ENCODE measurements around the gene ARGLU1.
A peak's percentile ranks its signal among the peaks of the same experiment; 100 is the strongest.

ARGLU1 gene, protein sequence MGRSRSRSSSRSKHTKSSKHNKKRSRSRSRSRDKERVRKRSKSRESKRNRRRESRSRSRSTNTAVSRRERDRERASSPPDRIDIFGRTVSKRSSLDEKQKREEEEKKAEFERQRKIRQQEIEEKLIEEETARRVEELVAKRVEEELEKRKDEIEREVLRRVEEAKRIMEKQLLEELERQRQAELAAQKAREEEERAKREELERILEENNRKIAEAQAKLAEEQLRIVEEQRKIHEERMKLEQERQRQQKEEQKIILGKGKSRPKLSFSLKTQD

DNA sequence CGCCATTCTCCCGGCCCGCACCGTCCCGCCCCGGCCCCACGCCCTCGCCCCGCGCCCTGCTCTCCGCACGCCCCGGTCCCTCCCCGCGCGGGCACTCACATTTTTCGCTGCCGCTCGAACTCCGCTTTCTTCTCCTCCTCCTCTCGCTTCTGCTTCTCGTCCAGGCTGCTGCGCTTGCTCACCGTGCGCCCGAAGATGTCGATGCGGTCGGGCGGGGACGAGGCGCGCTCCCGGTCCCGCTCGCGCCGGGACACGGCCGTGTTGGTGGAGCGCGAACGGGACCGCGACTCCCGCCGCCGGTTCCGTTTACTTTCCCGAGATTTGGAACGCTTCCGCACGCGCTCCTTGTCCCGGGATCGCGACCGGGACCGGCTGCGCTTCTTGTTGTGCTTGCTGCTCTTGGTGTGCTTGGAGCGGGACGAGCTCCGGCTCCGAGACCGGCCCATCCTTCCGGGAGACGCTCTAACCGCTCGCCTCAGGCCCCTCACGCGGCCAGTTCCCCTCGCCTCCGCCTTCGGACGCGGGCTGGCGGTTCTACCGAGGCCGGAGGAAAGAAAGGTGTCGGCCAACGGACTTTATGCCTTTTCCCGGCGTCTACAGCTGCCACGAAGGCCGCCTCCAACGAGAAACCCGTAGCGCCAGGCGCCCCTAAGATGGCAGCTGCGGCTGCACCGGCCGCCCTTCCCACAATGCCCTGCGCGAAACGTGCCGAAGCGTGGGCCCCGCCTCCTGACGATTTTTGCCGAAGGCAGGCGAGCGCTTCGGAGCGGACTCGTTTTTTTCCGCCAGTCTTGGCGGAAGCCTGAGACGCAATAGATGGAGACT lies at the start of gene ARGLU1:
TSS of gene ARGLU1 (minus strand) at position 664 of the 825 bp plus-strand sequence. CDS start at position 446, 218 bp downstream.
- peak within 1 kb of the TSS; percentile 84 for H3K4me3 ChIP-seq (replicated peaks; ENCODE audit: low read depth, low read length)
- peak; percentile 93 for DNase-seq (ENCODE audit: low read depth)
- TF ChIP-seq, protein P1, sequence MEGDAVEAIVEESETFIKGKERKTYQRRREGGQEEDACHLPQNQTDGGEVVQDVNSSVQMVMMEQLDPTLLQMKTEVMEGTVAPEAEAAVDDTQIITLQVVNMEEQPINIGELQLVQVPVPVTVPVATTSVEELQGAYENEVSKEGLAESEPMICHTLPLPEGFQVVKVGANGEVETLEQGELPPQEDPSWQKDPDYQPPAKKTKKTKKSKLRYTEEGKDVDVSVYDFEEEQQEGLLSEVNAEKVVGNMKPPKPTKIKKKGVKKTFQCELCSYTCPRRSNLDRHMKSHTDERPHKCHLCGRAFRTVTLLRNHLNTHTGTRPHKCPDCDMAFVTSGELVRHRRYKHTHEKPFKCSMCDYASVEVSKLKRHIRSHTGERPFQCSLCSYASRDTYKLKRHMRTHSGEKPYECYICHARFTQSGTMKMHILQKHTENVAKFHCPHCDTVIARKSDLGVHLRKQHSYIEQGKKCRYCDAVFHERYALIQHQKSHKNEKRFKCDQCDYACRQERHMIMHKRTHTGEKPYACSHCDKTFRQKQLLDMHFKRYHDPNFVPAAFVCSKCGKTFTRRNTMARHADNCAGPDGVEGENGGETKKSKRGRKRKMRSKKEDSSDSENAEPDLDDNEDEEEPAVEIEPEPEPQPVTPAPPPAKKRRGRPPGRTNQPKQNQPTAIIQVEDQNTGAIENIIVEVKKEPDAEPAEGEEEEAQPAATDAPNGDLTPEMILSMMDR (IDR thresholded peaks at IDR 0.05; ENCODE audit: low read length, missing control alignments): no peak

GRCh38 chr13:106617561-106617960 lies 49.6 kb upstream of the ARGLU1 start:
- no peak overlapping the region for H3K4me3 ChIP-seq (replicated peaks; ENCODE audit: low read depth, low read length)
- TF ChIP-seq, protein P1 (IDR thresholded peaks at IDR 0.05; ENCODE audit: low read length, missing control alignments): no peak
- DNase-seq (ENCODE audit: low read depth): peak; percentile 74

DNA sequence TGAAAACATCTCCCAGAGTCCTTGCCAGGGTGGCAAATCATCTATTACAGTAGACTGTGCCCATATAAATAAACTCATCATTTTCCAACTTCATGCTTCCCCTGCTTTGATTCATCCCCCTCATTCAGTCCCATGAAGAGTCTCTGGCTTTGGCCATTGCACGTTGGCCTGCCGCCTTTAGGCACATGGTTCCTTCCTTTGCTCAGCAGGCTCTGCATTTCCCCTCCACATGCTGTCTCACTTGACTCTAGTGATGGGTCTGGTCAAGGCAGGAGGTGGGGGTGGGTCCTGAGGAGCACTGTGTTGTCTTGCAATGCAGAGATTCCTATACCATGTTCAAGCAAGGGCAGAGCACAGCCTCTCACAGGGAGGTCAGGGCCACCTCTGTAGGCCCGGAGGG lies 48.8 kb upstream of the ARGLU1 start:
- H3K4me3 ChIP-seq (replicated peaks; ENCODE audit: low read depth, low read length): no peak overlapping the region
- TF ChIP-seq, protein P1 (IDR thresholded peaks at IDR 0.05; ENCODE audit: low read length, missing control alignments): no peak
- DNase-seq (ENCODE audit: low read depth): no peak

- TF ChIP-seq, protein P1 (IDR thresholded peaks at IDR 0.05; ENCODE audit: low read length, missing control alignments): no peak
- no peak overlapping the region for H3K4me3 ChIP-seq (replicated peaks; ENCODE audit: low read depth, low read length)
- no peak for DNase-seq (ENCODE audit: low read depth)
Measured at GRCh38 chr13:106614874-106615273, 46.9 kb upstream of the ARGLU1 start.

GRCh38 chr13:106612688-106613087 lies 44.8 kb upstream of the ARGLU1 start:
- TF ChIP-seq, protein P1 (IDR thresholded peaks at IDR 0.05; ENCODE audit: low read length, missing control alignments): no peak
- H3K4me3 ChIP-seq (replicated peaks; ENCODE audit: low read depth, low read length): no peak overlapping the region
- peak; percentile 82 for DNase-seq (ENCODE audit: low read depth)

- peak; percentile 31 for DNase-seq (ENCODE audit: low read depth)
- TF ChIP-seq, protein P1 (IDR thresholded peaks at IDR 0.05; ENCODE audit: low read length, missing control alignments): no peak
- no peak overlapping the region for H3K4me3 ChIP-seq (replicated peaks; ENCODE audit: low read depth, low read length)
Measured at GRCh38 chr13:106610486-106610885, 42.5 kb upstream of the ARGLU1 start.
